HepG2 (cell line): ENCODE measurements around the gene IFI27L2. TPM values are rescaled to one million over a fixed set of nuclear protein-coding genes. Genes with fewer than 3 reads are reported as not detected.

ENCODE experiments used
- ELF1 ChIP-seq: sonication (generic); formaldehyde crosslinking; IDR thresholded peaks from 2 replicates; pipeline ENCODE4 v1.4.0; 2020; ENCODE audit warnings: missing genetic modification reagents
- SALL1 ChIP-seq: sonication (generic); formaldehyde crosslinking; IDR thresholded peaks from 2 replicates; pipeline ENCODE4 v1.8.0; 2022; ENCODE audit warnings: mild to moderate bottlenecking, missing genetic modification reagents
- SP5 ChIP-seq: IDR thresholded peaks from 2 replicates; pipeline ENCODE4 v1.6.1; 2016; ENCODE audit warnings: low read depth, borderline replicate concordance
- ZNF343 ChIP-seq: sonication (generic); formaldehyde crosslinking; IDR thresholded peaks from 2 replicates; pipeline ENCODE4 v1.4.0; 2020; ENCODE audit warnings: mild to moderate bottlenecking, missing genetic modification reagents
- ZNF781 ChIP-seq: sonication (generic); formaldehyde crosslinking; IDR thresholded peaks from 2 replicates; pipeline ENCODE4 v1.5.1; 2020; ENCODE audit warnings: borderline replicate concordance, mild to moderate bottlenecking, missing genetic modification reagents; ENCODE audit errors: not compliant biosample characterization
- polyA plus RNA-seq, 8 experiments: library from polyadenylated mRNA; depleted of rRNA in 3 of 8; stranded (reverse) in 7 of 8; unstranded in 1 of 8; fragments of >200 nt; fragmentation: Illumina TruSeq in 4 of 8; extraction: Trizol in 4 of 8; gene quantifications; 2 replicates each; pipeline versions ENCODE4 v1.2.1 to v1.2.3, GENCODE V29; 2011 to 2016; ENCODE audit warnings: low read depth in 4 of 8, missing spikeins in 1 of 8, mixed read lengths in 1 of 8; ENCODE audit not compliant: insufficient read depth in 1 of 8
- total RNA-seq, 5 experiments: library from RNA; depleted of rRNA; stranded (reverse); fragments of >200 nt; fragmentation: Illumina TruSeq; extraction: Trizol; gene quantifications; 2 replicates each; pipeline ENCODE4 v1.2.3, GENCODE V29; 2016; ENCODE audit warnings: low read depth in 1 of 5
- TF ChIP-seq, protein P1 (sequence below): sonication (generic); formaldehyde crosslinking; IDR thresholded peaks from 2 replicates; pipeline ENCODE4 v1.4.0; 2020; ENCODE audit warnings: missing genetic modification reagents
- TF ChIP-seq, protein P2 (sequence below): sonication (generic); formaldehyde crosslinking; IDR thresholded peaks from 2 replicates; pipeline ENCODE4 v1.5.1; 2020; ENCODE audit warnings: mild to moderate bottlenecking, missing genetic modification reagents, moderate library complexity

The IFI27L2 gene
- total and polyA plus RNA-seq, 2 of the 13 experiments (the other 11 are each of a cell fraction or from before 2014, with no cell fraction given): 4.3 to 4.8 TPM

DNA sequence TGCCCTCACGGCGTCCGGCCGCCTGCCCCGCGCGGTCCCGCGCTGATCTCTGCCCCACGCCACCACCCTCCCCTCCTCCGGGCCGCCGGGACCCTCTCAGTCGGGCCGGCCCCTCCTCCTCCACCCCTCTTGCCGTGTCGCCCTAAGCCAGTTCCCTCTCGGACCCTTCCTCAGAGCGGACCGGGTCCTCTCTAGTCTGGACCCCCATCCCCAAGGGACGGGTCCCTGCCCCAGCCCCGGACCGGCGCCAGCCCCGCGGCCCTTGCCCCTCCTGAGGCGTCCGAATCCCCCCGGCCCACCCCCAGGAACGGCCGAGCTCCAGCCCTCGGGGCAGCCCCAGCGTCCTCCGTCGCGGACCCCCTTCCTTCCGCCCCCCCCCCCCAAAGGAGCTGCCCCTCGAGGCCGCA, 45.2 kb upstream of the IFI27L2 start (continued):
- TF ChIP-seq, protein P1, sequence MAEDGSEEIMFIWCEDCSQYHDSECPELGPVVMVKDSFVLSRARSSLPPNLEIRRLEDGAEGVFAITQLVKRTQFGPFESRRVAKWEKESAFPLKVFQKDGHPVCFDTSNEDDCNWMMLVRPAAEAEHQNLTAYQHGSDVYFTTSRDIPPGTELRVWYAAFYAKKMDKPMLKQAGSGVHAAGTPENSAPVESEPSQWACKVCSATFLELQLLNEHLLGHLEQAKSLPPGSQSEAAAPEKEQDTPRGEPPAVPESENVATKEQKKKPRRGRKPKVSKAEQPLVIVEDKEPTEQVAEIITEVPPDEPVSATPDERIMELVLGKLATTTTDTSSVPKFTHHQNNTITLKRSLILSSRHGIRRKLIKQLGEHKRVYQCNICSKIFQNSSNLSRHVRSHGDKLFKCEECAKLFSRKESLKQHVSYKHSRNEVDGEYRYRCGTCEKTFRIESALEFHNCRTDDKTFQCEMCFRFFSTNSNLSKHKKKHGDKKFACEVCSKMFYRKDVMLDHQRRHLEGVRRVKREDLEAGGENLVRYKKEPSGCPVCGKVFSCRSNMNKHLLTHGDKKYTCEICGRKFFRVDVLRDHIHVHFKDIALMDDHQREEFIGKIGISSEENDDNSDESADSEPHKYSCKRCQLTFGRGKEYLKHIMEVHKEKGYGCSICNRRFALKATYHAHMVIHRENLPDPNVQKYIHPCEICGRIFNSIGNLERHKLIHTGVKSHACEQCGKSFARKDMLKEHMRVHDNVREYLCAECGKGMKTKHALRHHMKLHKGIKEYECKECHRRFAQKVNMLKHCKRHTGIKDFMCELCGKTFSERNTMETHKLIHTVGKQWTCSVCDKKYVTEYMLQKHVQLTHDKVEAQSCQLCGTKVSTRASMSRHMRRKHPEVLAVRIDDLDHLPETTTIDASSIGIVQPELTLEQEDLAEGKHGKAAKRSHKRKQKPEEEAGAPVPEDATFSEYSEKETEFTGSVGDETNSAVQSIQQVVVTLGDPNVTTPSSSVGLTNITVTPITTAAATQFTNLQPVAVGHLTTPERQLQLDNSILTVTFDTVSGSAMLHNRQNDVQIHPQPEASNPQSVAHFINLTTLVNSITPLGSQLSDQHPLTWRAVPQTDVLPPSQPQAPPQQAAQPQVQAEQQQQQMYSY: no peak
- TF ChIP-seq, protein P2, sequence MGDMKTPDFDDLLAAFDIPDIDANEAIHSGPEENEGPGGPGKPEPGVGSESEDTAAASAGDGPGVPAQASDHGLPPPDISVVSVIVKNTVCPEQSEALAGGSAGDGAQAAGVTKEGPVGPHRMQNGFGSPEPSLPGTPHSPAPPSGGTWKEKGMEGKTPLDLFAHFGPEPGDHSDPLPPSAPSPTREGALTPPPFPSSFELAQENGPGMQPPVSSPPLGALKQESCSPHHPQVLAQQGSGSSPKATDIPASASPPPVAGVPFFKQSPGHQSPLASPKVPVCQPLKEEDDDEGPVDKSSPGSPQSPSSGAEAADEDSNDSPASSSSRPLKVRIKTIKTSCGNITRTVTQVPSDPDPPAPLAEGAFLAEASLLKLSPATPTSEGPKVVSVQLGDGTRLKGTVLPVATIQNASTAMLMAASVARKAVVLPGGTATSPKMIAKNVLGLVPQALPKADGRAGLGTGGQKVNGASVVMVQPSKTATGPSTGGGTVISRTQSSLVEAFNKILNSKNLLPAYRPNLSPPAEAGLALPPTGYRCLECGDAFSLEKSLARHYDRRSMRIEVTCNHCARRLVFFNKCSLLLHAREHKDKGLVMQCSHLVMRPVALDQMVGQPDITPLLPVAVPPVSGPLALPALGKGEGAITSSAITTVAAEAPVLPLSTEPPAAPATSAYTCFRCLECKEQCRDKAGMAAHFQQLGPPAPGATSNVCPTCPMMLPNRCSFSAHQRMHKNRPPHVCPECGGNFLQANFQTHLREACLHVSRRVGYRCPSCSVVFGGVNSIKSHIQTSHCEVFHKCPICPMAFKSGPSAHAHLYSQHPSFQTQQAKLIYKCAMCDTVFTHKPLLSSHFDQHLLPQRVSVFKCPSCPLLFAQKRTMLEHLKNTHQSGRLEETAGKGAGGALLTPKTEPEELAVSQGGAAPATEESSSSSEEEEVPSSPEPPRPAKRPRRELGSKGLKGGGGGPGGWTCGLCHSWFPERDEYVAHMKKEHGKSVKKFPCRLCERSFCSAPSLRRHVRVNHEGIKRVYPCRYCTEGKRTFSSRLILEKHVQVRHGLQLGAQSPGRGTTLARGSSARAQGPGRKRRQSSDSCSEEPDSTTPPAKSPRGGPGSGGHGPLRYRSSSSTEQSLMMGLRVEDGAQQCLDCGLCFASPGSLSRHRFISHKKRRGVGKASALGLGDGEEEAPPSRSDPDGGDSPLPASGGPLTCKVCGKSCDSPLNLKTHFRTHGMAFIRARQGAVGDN (CRISPR knock-in tag): 0 out of 2 replicates have a peak, but pooled peaks have one; percentile 3
- TF ChIP-seq SALL1 (CRISPR knock-in tag): no peak
- no peak for TF ChIP-seq ELF1 (CRISPR knock-in tag)
- TF ChIP-seq SP5 (CRISPR knock-in tag): no peak
- TF ChIP-seq ZNF343: no peak
- no peak for TF ChIP-seq ZNF781
